Panc1 (cell line): ENCODE results near the gene CTNNA1. TPM values are rescaled to one million over a fixed set of nuclear protein-coding genes. Genes with fewer than 3 reads are reported as not detected.

Experiments used
- ATAC-seq: fragments of 200-7000 bp; cut with Tn5 transposase; 2 replicates; pipeline ENCODE4 v1.9.1; 2020; ENCODE audit warnings: mild to moderate bottlenecking, moderate library complexity
- BruUV-seq: library from RNA; stranded (reverse); fragments of 400-500 nt; replicated peaks from 2 replicates; lab custom pipeline; 2021; lab: Mats Ljungman, UMichigan
- CTCF ChIA-PET: fragments of 300-600 bp; sonication (Branson Sonifier 250); formaldehyde crosslinking; loops from one replicate; lab custom pipeline; 2022; ENCODE audit warnings: antibody characterized with exemption; lab: Charles Lee
- POLR2A ChIA-PET: fragments of 300-600 bp; sonication (Branson Sonifier 250); formaldehyde crosslinking; loops from one replicate; lab custom pipeline; 2022; ENCODE audit warnings: antibody characterized with exemption; lab: Charles Lee
- DNase-seq: peaks from one replicate; pipeline ENCODE4 v3.0.0-alpha.2; 2010; ENCODE audit warnings: low read depth, low spot score
- H3K27ac ChIP-seq: 2 replicates; pipeline ENCODE4 v1.5.1; 2011; ENCODE audit warnings: mild to moderate bottlenecking, low read length, inconsistent platforms
- H3K27me3 ChIP-seq: fragments of 200-500 bp; sonication (Bioruptor generic); 2 replicates; pipeline ENCODE4 v1.6.0; 2014; ENCODE audit warnings: low read length, inconsistent platforms; ENCODE audit not compliant: control insufficient read depth, insufficient read depth
- H3K36me3 ChIP-seq: fragments of 200-500 bp; sonication (Bioruptor generic); 2 replicates; pipeline ENCODE4 v1.5.1; 2014; ENCODE audit warnings: inconsistent platforms, mild to moderate bottlenecking, low read length, moderate library complexity; ENCODE audit not compliant: control insufficient read depth, insufficient read depth
- H3K4me1 ChIP-seq: 2 replicates; pipeline ENCODE4 v1.5.1; 2011; ENCODE audit warnings: inconsistent platforms, mild to moderate bottlenecking, low read length, moderate library complexity; ENCODE audit not compliant: control insufficient read depth, insufficient read depth
- H3K4me3 ChIP-seq, 2 experiments: 2 replicates each; pipeline ENCODE4 v1.5.1; 2011 to 2012; ENCODE audit warnings: low read depth in 2 of 2, low read length in 2 of 2, mild to moderate bottlenecking in 2 of 2, inconsistent platforms in 1 of 2, moderate library complexity in 1 of 2
- H3K9me3 ChIP-seq: fragments of 200-500 bp; sonication (Bioruptor generic); 2 replicates; pipeline ENCODE4 v1.5.1; 2014; ENCODE audit warnings: low read depth, mild to moderate bottlenecking, inconsistent platforms, low read length, moderate library complexity; ENCODE audit not compliant: control insufficient read depth, insufficient read depth
- CTCF ChIP-seq: fragments of 450-650 bp; IDR thresholded peaks from 2 replicates; pipeline ENCODE4 v1.5.1; 2017; ENCODE audit warnings: mild to moderate bottlenecking
- POLR2AphosphoS5 ChIP-seq: IDR thresholded peaks from 2 replicates; pipeline ENCODE4 v1.6.1; 2012; ENCODE audit warnings: mild to moderate bottlenecking, low read depth, low read length, moderate library complexity
- REST ChIP-seq, 2 experiments: IDR thresholded peaks; 2 replicates each; pipeline ENCODE4 v1.6.1; 2011 to 2012; ENCODE audit warnings: low read depth in 2 of 2, control low read depth in 1 of 2, low read length in 1 of 2, mild to moderate bottlenecking in 1 of 2, moderate library complexity in 1 of 2; ENCODE audit not compliant: insufficient read depth in 1 of 2
- SIN3A ChIP-seq: IDR thresholded peaks from 2 replicates; pipeline ENCODE4 v1.6.1; 2012; ENCODE audit warnings: low read depth, mild to moderate bottlenecking, low read length, moderate library complexity, borderline replicate concordance; ENCODE audit not compliant: insufficient read depth
- TCF7L2 ChIP-seq: IDR thresholded peaks from 2 replicates; pipeline ENCODE4 v1.6.1; 2011; ENCODE audit warnings: mild to moderate bottlenecking, low read depth, low read length, inconsistent platforms
- in situ Hi-C: cut with HindIII; loops from 2 replicates; pipeline ENCODE4 v1.10.0; 2016; ENCODE audit warnings: low sequenced_read_pairs, low pct_unique_long_range_greater_than_20kb
- intact Hi-C: fragments of 100-400 bp; cut with micrococcal nuclease; formaldehyde crosslinking; loops from one replicate; pipeline ENCODE4 v1.10.0; 2022; ENCODE audit not compliant: unreplicated experiment
- total RNA-seq: library from RNA; stranded (reverse); gene quantifications from one replicate; pipeline ENCODE4 v1.2.1, GENCODE V29; 2021; ENCODE audit not compliant: unreplicated experiment

CTNNA1 gene
- total RNA-seq, 1 experiment from 2014 or later: 298 TPM

GRCh38 chr5:138900281-138900965, 147.2 kb downstream of the CTNNA1 start:
- H3K4me1 ChIP-seq: no peaks in the 10 kb centered on the region
- no peak overlapping the region for H3K27ac ChIP-seq
- no peaks in the 10 kb centered on the region for H3K9me3 ChIP-seq
- TF ChIP-seq TCF7L2 (no peak), SIN3A (no peak), REST (IDR thresholded peaks at IDR 0.05; ENCODE audit: insufficient read depth in 1 of 2, low read depth in 2 of 2, low read length in 1 of 2) (no peak), POLR2AphosphoS5 (no peak), CTCF (no peak)
- in situ Hi-C loops (no loop called here), intact Hi-C loops (no loop called here)
- H3K4me3 ChIP-seq: no peak overlapping the region
- DNase-seq: no peak
- BruUV-seq: no TSS peak
- ChIA-PET CTCF (no interaction called here), POLR2A (no interaction called here)
- peaks cover under 1% of the 10 kb centered on the region; the same call in 1 of the 2 replicates for H3K36me3 ChIP-seq
- no peak for ATAC-seq
- H3K27me3 ChIP-seq: no peaks in the 10 kb centered on the region

GRCh38 chr5:138901716-138902115, 148.5 kb downstream of the CTNNA1 start:
- ChIA-PET POLR2A (interaction anchor here (0.5 to 0.7 kb wide), 3 partner anchors 128 to 490 kb away, joined by 3 to 10 read pairs (median 6); no protein-coding TSS in a partner anchor), CTCF (no interaction called here)
- no peak for ATAC-seq
- H3K27me3 ChIP-seq: no peaks in the 10 kb centered on the region
- H3K4me3 ChIP-seq: no peak overlapping the region
- peaks cover 2% of the 10 kb centered on the region; the same call in 1 of the 2 replicates for H3K36me3 ChIP-seq
- in situ Hi-C loops (no loop called here), intact Hi-C loops (no loop called here)
- BruUV-seq: no TSS peak
- no peak for TF ChIP-seq REST (IDR thresholded peaks at IDR 0.05; ENCODE audit: insufficient read depth in 1 of 2, low read depth in 2 of 2, low read length in 1 of 2)
- no peak for TF ChIP-seq CTCF
- no peak for TF ChIP-seq SIN3A
- TF ChIP-seq POLR2AphosphoS5: no peak
- no peak for TF ChIP-seq TCF7L2
- H3K9me3 ChIP-seq: no peaks in the 10 kb centered on the region
- H3K4me1 ChIP-seq: no peaks in the 10 kb centered on the region
- no peak for DNase-seq
- no peak overlapping the region for H3K27ac ChIP-seq
